22Rv1 (cell line): Measurements from ENCODE around the gene SEC24C.

Source experiments
- CTCF ChIP-seq: fragments of 450-650 bp; IDR thresholded peaks from 2 replicates; pipeline ENCODE4 v1.5.1; 2017; ENCODE audit warnings: mild to moderate bottlenecking
- ZFX ChIP-seq: fragments of 450-650 bp; IDR thresholded peaks from 2 replicates; pipeline ENCODE4 v1.6.1; 2017; ENCODE audit warnings: antibody characterized with exemption, borderline replicate concordance

- TF ChIP-seq CTCF, result no peak
- TF ChIP-seq ZFX, result no peak
Observed at GRCh38 chr10:73791871-73792400, 47.8 kb downstream of the SEC24C start.
